HCT116 (cell line): ENCODE measurements around the gene DCAF4. TPM values are rescaled to one million over a fixed set of nuclear protein-coding genes. Genes with fewer than 3 reads are reported as not detected.

Source experiments
- ATAC-seq: fragments of 200-7000 bp; cut with Tn5 transposase; 2 replicates; pipeline ENCODE4 v1.9.1; 2020; ENCODE audit warnings: mild to moderate bottlenecking, moderate library complexity
- BruUV-seq: library from RNA; stranded (reverse); fragments of 400-500 nt; replicated peaks from 2 replicates; lab custom pipeline; 2021; lab: Mats Ljungman, UMichigan
- CTCF ChIA-PET: fragments of 300-600 bp; sonication (Branson Sonifier 250); formaldehyde crosslinking; loops from one replicate; lab custom pipeline; 2021; ENCODE audit warnings: antibody characterized with exemption; lab: Charles Lee
- POLR2A ChIA-PET: fragments of 300-600, 350-600 bp; sonication (Branson Sonifier 250); formaldehyde crosslinking; loops from one replicate; lab custom pipeline; 2021; ENCODE audit warnings: antibody characterized with exemption; lab: Charles Lee
- RAD21 ChIA-PET, 2 experiments: fragments of 300-600 bp; sonication (Branson Sonifier 250); formaldehyde crosslinking; loops; one replicate each; lab custom pipeline; 2023; ENCODE audit warnings: low total read pairs in 2 of 2; ENCODE audit not compliant: uncharacterized antibody in 2 of 2, unreplicated experiment in 2 of 2, low non-redundant PET in 1 of 2; lab: Charles Lee
- DNase-seq: peaks from one replicate; pipeline ENCODE4 v3.0.0-alpha.2; 2010; ENCODE audit warnings: low read depth, low spot score
- H2AFZ ChIP-seq: fragments of 200-600 bp; shearing (Covaris generic), sonication (generic); 2 replicates; pipeline ENCODE4 v1.6.1; 2017; ENCODE audit warnings: low read depth, mixed run types, mixed read lengths, antibody characterized with exemption, low read length; ENCODE audit not compliant: poor library complexity, severe bottlenecking
- H3K27ac ChIP-seq: 2 replicates; pipeline ENCODE4 v1.5.1; 2012; ENCODE audit warnings: low read depth, low read length
- H3K27me3 ChIP-seq: fragments of 200-600 bp; sonication (generic); 2 replicates; pipeline ENCODE4 v1.6.1; 2016; ENCODE audit warnings: mixed run types, low read length, mixed read lengths; ENCODE audit not compliant: insufficient read depth
- H3K36me3 ChIP-seq, 2 experiments: fragments of 200-500 bp in 1 of 2; fragments of 200-600 bp in 1 of 2; sonication (Bioruptor generic) in 1 of 2; sonication (generic) in 1 of 2; 2 replicates each; pipeline versions ENCODE4 v1.5.1 to v1.6.1; 2014 to 2016; ENCODE audit warnings: low read length in 2 of 2, inconsistent platforms in 1 of 2, mixed read lengths in 1 of 2, mixed run types in 1 of 2; ENCODE audit not compliant: insufficient read depth in 2 of 2, control insufficient read depth in 1 of 2
- H3K4me1 ChIP-seq, 2 experiments: fragments of 200-600 bp in 1 of 2; sonication (generic) in 1 of 2; 2 replicates each; pipeline versions ENCODE4 v1.5.1 to v1.6.1; 2012 to 2017; ENCODE audit warnings: low read length in 2 of 2, inconsistent platforms in 1 of 2, mild to moderate bottlenecking in 1 of 2, mixed read lengths in 1 of 2, mixed run types in 1 of 2, moderate library complexity in 1 of 2; ENCODE audit not compliant: insufficient read depth in 2 of 2, control insufficient read depth in 1 of 2
- H3K4me2 ChIP-seq: fragments of 200-600 bp; sonication (generic); 2 replicates; pipeline ENCODE4 v1.6.1; 2017; ENCODE audit warnings: mixed run types, low read length, mixed read lengths
- H3K4me3 ChIP-seq, 2 experiments: fragments of 200-600 bp in 1 of 2; sonication (generic) in 1 of 2; replicated peaks in 1 of 2; 2 replicates each; pipeline ENCODE4 v1.5.1; 2011 to 2016; ENCODE audit warnings: low read length in 2 of 2, control low read depth in 1 of 2, low read depth in 1 of 2, mild to moderate bottlenecking in 1 of 2, mixed read lengths in 1 of 2, mixed run types in 1 of 2
- H3K79me2 ChIP-seq: fragments of 200-600 bp; sonication (generic); 2 replicates; pipeline ENCODE4 v1.6.1; 2017; ENCODE audit warnings: mild to moderate bottlenecking, mixed run types, low read length, moderate library complexity, mixed read lengths; ENCODE audit not compliant: insufficient read depth
- H3K9ac ChIP-seq: fragments of 200-600 bp; sonication (generic); 2 replicates; pipeline ENCODE4 v1.6.1; 2016; ENCODE audit warnings: low read length, mixed read lengths
- H3K9me2 ChIP-seq: fragments of 200-600 bp; sonication (generic), shearing (Covaris generic); 2 replicates; pipeline ENCODE4 v1.6.1; 2017; ENCODE audit warnings: mixed run types, mild to moderate bottlenecking, moderate library complexity; ENCODE audit not compliant: insufficient read depth
- H3K9me3 ChIP-seq, 2 experiments: fragments of 200-500 bp in 1 of 2; fragments of 200-600 bp in 1 of 2; sonication (Bioruptor generic) in 1 of 2; sonication (generic) in 1 of 2; 2 replicates each; pipeline ENCODE4 v1.6.1; 2014 to 2017; ENCODE audit warnings: low read length in 2 of 2, mixed read lengths in 2 of 2, inconsistent platforms in 1 of 2, low read depth in 1 of 2, mild to moderate bottlenecking in 1 of 2, mixed run types in 1 of 2, moderate library complexity in 1 of 2; ENCODE audit not compliant: control insufficient read depth in 1 of 2, insufficient read depth in 1 of 2
- H4K20me1 ChIP-seq: fragments of 200-600 bp; sonication (generic), shearing (Covaris generic); 2 replicates; pipeline ENCODE4 v1.6.1; 2017; ENCODE audit warnings: mixed run types, mild to moderate bottlenecking, moderate library complexity; ENCODE audit not compliant: insufficient read depth
- CEBPB ChIP-seq: IDR thresholded peaks from 2 replicates; pipeline ENCODE4 v1.6.1; 2012; ENCODE audit warnings: low read depth
- EGR1 ChIP-seq: IDR thresholded peaks from 2 replicates; pipeline ENCODE4 v1.6.1; 2012; ENCODE audit warnings: low read depth
- EZH2phosphoT487 ChIP-seq: fragments of 200-600 bp; IDR thresholded peaks from 2 replicates; pipeline ENCODE4 v1.6.1; 2018; ENCODE audit warnings: antibody characterized with exemption, borderline replicate concordance
- FOSL1 ChIP-seq: IDR thresholded peaks from 2 replicates; pipeline ENCODE4 v1.6.1; 2012; ENCODE audit warnings: low read depth
- JUND ChIP-seq: IDR thresholded peaks from 2 replicates; pipeline ENCODE4 v1.6.1; 2012
- MAX ChIP-seq: IDR thresholded peaks from 2 replicates; pipeline ENCODE4 v1.6.1; 2012
- POLR2AphosphoS5 ChIP-seq: IDR thresholded peaks from 2 replicates; pipeline ENCODE4 v1.6.1; 2011; ENCODE audit warnings: mild to moderate bottlenecking, low read depth, low read length, moderate library complexity
- RAD21 ChIP-seq: IDR thresholded peaks from 2 replicates; pipeline ENCODE4 v1.6.1; 2012; ENCODE audit warnings: low read depth, mild to moderate bottlenecking
- REST ChIP-seq: IDR thresholded peaks from 2 replicates; pipeline ENCODE4 v1.6.1; 2012; ENCODE audit warnings: low read depth
- SIN3A ChIP-seq: IDR thresholded peaks from 2 replicates; pipeline ENCODE4 v1.6.1; 2012; ENCODE audit warnings: low read depth
- SP1 ChIP-seq: IDR thresholded peaks from 2 replicates; pipeline ENCODE4 v1.6.1; 2012; ENCODE audit warnings: low read depth
- TCF7L2 ChIP-seq: IDR thresholded peaks from 2 replicates; pipeline ENCODE4 v1.7.0; 2011; ENCODE audit warnings: borderline replicate concordance, inconsistent platforms; ENCODE audit not compliant: insufficient read depth, insufficient read length; ENCODE audit errors: extremely low read depth
- YY1 ChIP-seq: IDR thresholded peaks from 2 replicates; pipeline ENCODE4 v1.6.1; 2011; ENCODE audit warnings: low read length, low read depth, moderate library complexity, mild to moderate bottlenecking; ENCODE audit not compliant: insufficient replicate concordance; ENCODE audit errors: extremely low read depth
- ZBTB33 ChIP-seq: IDR thresholded peaks from 2 replicates; pipeline ENCODE4 v1.6.1; 2011; ENCODE audit warnings: mild to moderate bottlenecking, low read length, moderate library complexity; ENCODE audit not compliant: insufficient replicate concordance; ENCODE audit errors: extremely low read depth
- ZNF274 ChIP-seq: fragments of 200-500 bp; sonication (Bioruptor generic); IDR thresholded peaks from 2 replicates; pipeline ENCODE4 v1.6.1; 2014; ENCODE audit warnings: mild to moderate bottlenecking, low read depth, low read length, inconsistent platforms
- intact Hi-C: fragments of 100-400 bp; cut with micrococcal nuclease; formaldehyde crosslinking; loops from 2 replicates; pipeline ENCODE4 v1.10.0; 2022
- total RNA-seq: library from RNA; stranded (reverse); gene quantifications from one replicate; pipeline ENCODE4 v1.2.1, GENCODE V29; 2021; ENCODE audit not compliant: unreplicated experiment

DCAF4 gene
- total RNA-seq, 1 experiment from 2014 or later = 19.3 TPM

- RAD21 ChIA-PET = no interaction called here
- CTCF ChIA-PET = no interaction called here
- Histone ChIP-seq H3K4me2 (no peak overlapping the region), H3K9ac (no peak overlapping the region), H3K4me1 (no peaks in the 10 kb centered on the region), H3K79me2 (no peaks in the 10 kb centered on the region), H3K9me3 (no peaks in the 10 kb centered on the region), H4K20me1 (no peaks in the 10 kb centered on the region), H3K4me3 (no peak overlapping the region), H3K27me3 (no peaks in the 10 kb centered on the region), H3K27ac (no peak overlapping the region), H3K9me2 (no peaks in the 10 kb centered on the region), H2AFZ (no peak overlapping the region), H3K36me3 (no peaks in the 10 kb centered on the region)
- intact Hi-C loops = no loop called here
- DNase-seq (no peak), ATAC-seq (no peak)
- BruUV-seq = no TSS peak
- TF ChIP-seq FOSL1 (no peak), ZBTB33 (no peak), MAX (no peak), RAD21 (no peak), SP1 (no peak), YY1 (no peak), TCF7L2 (no peak), SIN3A (no peak), POLR2AphosphoS5 (no peak), REST (no peak), EGR1 (no peak), CEBPB (no peak), ZNF274 (no peak), EZH2phosphoT487 (no peak), JUND (no peak)
- POLR2A ChIA-PET = no interaction called here
Measured at GRCh38 chr14:72998252-72998903, 72.1 kb downstream of the DCAF4 start.
